HG03060 (cell line): ENCODE data around the gene NOS1AP.

Experiments
- ATAC-seq: cut with Tn5 transposase; IDR thresholded peaks from one replicate; pipeline ENCODE4 v1.9.1; 2021; ENCODE audit warnings: low read depth, moderate number of reproducible peaks; ENCODE audit not compliant: unreplicated experiment

Gene NOS1AP

DNA sequence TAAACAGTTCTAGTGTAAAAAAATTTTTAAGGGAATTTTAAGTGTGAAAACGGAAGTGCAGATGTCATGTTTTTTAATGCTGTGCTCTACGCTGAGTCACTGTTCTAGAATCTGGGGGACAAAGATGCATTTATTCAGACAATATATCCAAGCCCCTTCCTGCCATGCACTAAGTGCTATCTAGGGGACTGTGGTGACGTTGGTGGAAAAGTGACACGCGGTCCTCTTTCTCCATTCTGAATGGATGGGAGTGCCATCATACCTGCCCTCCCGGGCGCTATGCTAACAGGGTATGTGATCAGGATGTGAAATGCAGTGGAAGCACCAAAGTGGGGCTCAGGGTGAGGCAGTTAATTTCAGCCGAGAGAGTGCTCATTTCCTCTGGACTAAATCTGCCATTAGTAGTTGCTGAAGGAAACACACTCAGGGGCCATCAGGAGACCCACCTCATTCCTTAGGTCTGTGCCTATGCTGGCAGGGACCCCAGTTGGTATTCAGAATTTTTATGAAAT, 318.6 kb downstream of the NOS1AP start:
- no peak for ATAC-seq

DNA sequence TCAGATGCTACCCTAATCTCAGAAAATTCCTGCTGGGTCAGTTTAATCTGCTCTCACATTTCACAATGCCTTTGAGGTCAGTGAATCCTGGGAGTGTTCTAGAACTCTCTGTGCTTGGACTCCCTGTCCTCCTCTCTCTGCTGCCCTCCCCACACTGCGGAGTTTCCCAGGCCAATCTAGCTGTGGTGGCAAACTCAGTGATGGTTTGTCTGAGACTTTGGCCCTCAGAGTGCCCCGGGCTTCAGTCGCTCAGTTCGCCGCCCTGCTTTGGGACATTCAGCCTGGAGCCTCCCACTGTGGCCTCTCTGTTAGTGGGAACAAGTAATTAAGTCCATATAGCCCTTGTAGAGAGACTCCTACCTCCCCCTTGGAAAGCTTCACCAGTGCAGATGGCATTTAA, 319.1 kb downstream of the NOS1AP start:
- ATAC-seq, result no peak

DNA sequence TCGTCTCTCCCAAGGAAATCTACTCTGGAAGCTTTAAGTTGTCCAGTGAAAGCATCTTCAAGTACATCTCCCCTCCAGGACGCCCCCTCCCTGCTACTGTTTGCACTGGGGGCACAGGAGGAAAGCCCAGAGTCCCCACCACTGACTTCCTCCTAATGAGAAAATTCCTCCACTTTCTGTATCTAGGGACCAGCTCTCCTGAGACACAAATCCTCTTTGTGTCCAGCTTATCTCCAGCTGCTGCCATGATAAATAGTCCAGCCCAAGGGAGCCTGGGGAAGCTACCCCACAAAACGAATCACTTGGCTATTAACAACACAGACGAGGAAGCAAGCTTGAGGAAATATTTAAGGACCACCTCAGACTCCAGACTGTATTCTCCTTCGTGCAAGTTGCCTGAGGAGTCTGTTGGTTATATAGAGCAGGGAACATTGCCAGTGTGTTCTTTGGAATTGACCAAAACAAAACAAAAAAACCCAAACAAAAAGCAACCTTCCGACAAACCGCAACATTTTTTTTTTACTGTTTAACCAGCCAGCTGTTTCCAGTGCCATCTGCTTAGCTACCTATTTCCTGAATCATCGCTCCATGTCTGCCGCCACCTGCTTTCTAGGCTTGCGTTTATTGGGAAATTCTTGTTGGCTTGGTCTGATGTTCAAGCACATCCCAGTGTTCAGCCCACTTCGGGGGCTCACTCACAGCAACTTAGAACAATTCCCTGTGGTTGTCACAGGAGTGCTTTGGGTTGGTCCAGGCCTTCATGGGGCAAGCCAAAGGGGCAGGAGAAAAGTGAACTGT, 319.7 kb downstream of the NOS1AP start:
- ATAC-seq, result no peak

DNA sequence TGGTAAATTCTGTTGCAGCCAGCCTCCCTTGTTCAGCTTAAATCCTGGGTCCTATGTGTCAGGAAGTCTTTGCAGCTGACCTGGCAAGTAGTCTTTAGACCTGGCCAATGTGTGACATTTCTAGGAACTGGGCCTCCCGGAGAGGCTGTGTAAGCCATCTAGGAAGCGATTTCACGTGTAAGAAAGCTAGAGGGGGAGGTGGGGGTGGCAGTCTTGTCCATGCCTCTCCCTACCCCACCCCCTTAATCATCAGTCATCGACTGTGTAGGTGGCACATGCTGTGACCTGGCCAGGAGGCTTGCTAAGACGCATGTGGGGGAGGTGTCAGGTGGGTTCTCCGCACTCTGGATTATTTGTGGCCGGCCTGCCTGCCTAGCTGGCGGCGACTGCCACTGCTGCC, 320.5 kb downstream of the NOS1AP start:
- no peak for ATAC-seq

DNA sequence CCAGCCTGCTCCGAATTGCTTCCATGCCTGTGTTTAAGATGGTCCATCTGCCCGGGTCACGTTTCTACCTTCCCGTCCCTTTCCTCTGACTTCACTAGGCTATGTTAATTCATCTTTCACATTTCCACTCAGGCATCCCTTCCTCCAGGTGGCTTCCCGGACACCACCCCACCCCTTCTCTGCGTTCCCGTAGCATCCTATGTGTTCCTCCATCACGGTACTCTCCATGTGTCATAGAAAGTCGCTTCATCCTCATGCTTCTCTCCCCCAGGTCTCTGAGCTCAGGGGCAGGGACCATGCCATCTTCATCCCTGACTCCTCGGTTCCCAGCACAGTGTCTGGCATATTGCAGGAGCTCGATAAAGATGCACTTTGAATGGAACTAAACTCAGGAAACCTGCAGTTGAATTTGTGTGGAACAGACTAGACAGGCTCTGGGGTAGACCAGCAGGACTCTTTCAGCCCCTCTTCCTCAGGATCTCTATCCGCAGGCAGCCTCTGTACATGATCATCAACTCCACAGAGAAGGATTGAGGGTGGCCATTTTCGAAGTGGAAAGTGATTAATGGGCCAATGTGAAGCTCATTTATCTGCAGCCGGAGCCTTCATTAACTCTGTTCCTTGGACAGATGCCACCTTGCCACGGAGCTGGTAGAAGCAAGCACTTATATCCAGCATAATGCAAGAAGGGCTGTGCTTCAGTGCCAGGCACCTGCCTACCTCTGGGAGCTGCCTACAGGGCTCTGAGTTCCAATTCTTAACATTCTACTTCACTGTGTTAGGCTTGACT, 321.1 kb downstream of the NOS1AP start:
- ATAC-seq, result no peak

DNA sequence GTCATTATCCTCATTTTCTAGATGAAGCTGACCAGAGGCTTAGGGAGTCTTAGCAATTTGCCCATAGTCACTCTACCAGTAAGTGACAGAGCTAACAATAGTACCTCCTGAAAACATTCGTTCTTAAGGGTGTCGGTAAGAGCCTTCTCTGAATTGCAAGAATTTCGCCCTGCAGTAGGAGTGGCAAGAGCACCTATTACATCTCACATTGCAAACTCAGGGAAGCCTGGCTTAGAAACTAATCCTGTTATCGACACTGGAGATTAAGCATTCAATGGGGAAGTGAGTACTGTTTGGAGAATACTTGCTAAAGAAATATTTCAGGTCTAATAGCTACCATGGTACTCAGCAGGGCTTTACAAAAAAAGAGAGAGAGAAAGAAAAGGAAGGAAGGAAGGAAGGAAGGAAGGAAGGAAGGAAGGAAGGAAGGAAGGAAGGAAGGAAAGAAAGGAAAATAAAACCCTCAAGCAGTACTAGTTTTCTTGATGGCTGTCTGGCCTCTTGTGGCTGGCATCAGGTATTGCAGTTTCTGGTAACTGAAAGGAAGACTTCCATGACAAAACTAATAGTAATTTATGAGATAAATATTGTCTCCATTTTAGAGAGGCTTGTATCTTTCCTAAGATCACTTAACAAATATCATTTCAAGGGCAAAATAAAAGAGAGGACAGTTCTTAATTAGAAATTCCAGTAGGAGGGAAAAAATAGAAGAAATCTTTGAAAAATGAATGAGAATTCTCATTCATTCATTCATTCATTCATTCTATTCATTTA, 322.5 kb downstream of the NOS1AP start:
- ATAC-seq, result no peak

DNA sequence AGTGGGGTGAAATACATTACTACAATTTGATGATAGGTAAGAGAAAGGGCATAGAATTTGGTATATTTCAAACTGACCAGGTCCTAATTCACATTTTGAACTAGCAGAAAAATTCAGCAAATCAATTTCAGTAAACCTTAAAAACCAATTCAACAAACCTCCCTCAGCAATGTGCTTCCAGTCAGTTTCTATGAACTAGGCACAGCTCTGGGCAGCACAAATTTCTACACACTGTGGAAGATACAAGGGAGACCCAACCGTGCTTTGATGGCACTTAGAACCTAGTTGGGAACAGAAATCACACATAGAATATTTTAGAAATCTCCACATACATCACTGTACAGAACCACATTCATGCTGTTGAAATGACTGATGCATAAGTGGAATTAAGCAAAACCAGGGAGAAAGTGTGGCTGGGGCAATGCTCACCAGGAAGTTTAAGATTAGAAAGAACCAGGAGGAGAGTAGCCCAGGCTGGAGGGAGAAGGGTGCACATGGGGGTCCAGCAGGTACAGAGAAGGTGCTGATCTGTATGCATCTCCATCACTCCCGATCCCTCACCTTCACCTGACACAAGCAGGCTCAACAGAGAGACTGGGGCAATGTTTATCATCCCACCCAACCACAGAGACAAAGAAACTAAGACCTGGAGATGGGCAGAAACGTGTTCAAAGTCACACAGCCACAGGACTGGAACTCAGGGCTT, 326.9 kb downstream of the NOS1AP start:
- ATAC-seq, result no peak

DNA sequence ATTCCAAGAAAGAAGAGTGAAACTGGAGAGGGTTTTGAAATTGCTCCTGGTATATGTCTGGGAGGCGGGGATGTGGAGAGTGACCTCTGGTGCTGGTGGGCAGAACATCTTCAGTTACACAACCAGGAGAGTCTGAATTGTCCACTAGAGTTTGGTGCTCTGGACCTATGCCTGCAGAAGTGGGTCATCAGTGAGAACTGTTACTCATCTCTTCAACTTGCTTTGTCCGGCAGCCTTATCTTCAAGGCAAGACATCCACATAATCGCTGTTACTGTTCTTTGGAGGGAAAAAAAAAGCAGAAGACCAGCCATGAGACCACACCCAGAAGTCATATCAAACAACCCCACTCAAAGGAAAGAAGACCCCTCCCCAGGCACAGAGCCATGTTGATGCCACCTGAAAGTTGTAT, 327.6 kb downstream of the NOS1AP start:
- no peak for ATAC-seq

DNA sequence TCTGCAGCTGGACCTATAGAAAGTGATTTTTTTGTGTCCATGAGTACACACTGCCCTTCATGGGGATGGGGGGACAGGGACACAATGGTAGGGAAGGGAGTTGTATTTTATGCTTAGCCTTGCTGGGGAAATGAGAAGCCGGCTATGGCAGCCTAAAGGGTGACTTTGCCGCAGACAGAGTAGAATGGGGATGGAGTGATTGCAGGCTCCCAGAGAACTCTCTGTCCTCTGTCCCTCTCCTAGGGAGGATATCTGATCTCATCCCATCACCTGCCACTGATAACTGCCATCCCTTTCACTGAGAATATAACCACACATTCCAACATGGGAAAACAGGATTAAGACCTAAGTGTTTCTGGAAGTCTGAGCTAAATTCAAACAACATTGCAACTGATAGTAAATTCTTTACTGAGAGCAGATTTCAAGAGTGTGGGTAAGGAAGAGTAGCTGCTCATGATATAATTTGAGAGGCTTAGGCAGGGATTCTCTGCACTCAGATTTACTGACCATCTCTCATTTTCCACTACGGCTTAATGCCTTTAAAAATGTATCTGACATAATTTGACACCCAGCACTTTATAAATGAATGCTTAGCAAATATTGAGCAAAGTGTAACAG, 328.6 kb downstream of the NOS1AP start:
- ATAC-seq, result no peak

DNA sequence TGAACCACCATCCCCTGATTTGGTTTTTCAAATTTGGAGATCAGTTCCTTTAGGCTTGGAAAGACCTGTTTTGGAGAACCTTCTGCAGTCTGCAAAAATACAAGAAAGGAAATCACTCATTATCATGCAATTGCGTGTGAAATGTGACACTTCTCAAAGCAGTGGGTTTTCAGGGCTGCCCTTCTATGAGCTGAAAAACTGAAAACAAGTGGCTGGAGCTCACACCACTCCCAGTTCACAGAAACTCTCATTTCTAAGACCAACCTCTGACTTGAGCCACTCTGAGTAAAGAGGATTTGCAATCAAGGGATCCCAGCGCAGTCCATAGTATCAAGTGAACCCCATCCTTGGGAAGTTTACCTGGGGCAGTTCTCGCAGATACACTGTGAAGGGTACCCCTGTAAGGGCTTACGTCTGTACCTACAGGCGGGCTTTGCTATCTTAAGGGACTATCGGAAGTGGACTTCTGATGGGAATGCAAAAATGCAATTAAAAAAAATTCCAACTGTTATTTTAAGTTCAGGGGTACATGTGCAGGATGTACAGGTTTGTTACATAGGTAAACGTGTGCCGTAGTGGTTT, 329.6 kb downstream of the NOS1AP start:
- ATAC-seq, result no peak

DNA sequence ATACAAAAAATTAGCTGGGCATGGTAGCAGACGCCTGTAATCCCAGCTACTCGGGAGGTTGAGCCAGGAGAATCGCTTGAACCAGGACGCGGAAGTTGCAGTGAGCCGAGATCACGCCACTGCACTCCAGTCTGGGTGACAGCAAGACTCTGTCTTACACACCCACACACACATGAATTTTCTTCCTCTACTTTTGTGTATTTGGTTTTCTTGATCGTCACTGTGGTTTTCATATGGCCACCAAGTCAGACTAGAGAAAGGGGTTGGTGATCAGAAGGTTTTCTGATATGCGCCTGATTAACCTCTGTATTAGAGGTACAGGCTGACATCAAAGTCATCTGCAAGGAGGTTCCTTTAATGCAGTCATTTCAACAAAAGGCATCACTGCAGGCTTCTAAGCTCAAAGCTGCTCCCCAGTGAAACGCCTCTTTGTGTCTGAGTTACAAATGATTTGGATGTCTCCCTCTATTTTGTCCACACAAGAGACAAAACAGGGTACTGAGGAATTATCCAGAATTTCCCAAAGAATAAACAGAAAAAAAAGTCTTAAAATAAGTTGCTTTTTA, 331.4 kb downstream of the NOS1AP start:
- ATAC-seq, result no peak

DNA sequence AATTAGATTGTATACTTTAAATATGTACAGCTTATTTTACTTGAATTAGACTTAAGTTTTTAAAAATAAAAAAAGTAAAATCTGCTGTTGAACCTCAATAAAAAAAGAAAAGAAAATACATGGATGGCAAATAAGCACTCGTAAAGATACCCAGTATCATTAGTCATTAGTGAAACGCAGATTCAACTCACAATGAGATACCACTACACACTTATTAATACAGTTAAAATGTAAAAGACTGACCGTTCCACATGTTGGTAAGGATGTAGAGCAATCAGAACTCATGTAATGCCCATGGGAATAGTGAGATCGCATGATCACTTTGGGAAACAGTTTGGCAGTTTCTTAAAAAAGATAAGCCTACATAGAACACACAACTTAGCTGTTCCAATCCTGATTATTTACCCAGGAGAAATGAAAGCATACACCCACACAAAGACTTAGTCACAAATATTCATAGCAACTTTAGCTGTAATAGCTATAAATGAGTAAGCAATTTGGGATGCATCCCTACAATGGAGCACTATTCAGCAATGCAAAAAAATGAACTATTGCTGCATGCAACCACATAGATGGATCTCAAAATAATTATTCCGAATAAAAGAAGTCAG, 335.2 kb downstream of the NOS1AP start:
- no peak for ATAC-seq

DNA sequence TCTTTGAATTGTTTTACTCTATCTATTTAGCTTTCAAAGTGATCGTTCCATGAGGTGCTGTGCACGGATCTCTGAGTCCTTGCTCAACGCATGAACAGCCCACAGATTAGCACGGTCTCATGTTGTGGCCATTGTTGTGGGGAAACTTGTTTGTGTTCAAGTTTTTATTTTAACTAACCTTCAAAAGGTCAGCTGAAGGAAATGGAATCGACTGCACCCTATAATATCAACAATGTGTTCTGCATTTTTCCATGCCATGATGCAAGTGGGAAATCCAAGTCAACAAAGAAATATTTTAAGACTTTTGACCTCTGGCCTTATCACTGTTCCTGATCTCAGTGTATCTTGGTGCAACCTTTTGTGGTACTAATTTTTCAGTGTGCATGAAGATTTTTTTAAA, 336.3 kb downstream of the NOS1AP start:
- ATAC-seq, result no peak

DNA sequence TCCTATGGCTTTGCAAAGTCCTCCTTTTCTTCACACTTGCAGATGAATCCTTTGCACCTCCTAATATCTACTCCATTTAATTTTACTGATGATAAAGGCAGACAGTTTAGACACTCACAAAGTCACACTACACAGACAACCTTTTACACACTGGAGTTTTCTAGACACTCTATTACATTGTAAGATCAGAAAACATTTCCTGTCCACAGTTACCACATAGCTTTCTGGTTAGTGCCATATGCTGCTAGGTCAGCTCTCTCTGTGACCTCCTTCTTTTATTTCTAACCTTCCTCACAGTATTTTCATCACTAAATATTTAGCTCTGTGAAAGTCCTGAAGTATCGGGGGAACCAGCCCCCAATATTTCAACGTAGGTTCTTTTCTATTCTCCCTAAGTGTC, 337.3 kb downstream of the NOS1AP start:
- no peak for ATAC-seq

DNA sequence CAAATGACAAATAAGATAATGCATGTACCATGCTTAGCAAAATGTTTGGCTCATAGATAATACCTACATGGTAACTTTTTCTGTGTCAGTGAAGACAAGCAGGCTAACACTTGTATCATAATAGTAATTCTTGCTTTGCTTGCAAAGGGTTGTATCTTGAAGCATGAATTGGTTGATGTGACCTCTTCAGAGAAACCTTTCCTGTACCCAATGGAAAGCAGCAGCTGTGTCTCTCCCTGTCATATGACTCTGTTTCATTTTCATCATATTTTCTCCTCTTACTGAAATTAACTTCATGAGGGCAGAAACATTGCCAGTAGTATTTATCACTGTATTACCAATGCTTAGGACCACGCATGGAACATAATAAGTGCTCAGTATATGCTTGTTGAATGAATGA, 338.0 kb downstream of the NOS1AP start:
- ATAC-seq, result no peak

DNA sequence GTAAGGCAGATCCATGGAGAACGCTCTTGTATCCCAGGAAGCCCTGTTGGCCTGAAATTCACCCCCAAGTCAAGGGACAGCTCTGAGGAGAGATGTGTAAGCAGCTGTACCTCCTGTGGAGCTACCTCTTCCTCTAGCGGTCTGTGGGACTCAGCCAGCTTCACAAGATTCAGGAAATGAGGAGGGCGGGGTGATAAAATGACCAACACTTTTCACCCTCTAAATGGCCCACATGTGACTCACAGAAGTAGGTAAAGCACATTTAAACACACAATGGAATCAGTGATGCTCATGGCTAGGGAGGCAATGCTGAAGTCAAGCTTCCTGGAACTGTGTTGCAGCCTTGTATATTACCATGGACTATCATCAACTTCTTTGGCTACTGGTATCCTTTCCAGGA, 342.5 kb downstream of the NOS1AP start, which contains the start of gene SH2D1B:
Gene SH2D1B, minus strand, starts transcription at position 135 of the 400 bp plus-strand sequence. Its CDS starts 120 bp downstream, at position 15.
- ATAC-seq, result no peak

DNA sequence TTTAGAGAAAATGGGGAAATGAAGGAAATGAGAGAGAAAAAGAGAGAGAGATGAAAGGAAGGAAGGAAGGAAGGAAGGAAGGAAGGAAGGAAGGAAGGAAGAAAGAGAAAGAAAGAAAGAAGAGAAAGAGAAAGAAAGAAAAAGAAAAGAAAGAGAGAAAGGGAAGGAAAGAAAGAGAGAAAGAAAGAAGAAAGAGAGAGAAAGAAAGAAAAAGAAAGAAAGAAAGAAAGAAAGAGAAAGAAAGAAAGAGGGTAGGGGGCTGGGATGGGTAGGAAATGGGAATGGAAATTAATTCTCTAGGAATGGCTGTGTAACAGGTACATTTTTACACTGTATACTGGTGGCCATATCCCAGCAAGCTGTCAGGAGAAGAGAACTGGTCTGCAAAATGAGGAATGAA, 346.7 kb downstream of the NOS1AP start:
- no peak for ATAC-seq

DNA sequence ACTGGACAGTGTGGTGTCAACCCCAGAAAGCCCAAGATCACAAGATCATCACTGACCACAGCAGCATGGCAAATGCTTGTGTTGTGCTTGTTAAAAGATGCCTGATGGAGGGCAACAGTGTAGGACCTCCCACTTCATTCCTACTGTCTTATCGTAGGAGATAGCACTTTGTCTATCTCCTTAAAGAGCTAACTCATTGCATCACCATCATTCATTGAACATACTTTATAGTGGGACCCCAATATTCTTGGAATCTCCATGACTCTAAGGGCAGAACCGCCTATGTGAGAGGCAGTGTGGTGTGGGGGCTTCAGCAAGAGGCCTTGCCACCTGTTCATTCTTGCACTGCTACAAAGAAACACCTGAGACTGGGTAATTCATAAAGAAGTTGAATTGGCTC, 347.4 kb downstream of the NOS1AP start:
- ATAC-seq, result no peak

DNA sequence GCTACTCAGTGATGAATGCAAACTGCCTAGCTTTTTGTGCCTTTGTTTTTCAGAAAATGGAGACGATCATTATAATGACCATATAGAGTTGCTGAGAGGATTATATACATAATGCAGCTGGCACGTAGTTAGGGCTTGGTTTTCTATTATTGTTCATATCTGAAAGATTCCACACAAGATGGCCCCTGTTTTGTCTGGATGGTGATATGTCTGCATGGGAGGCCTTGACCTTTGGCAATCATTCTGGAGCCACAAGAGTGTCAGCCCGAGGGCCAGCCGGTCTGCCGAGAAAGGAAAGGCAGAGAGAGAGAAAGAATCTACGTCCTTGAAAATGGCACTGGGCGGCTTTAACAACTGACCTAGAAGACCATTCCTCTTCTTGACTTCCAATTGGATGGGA, 348.2 kb downstream of the NOS1AP start:
- no peak for ATAC-seq
